Stimulated activated CD8-positive, alpha-beta memory T cell treated with anti-CD3 and anti-CD28 coated beads, Interleukin-7, amount 100 ng/mL, for 4 hours (primary cell): ENCODE results near the gene S1PR1.

ENCODE experiments used
- DNase-seq, 2 donors: peaks; one replicate each; pipeline ENCODE4 v3.0.0-alpha.2; 2020; ENCODE audit warnings: low read depth in 2 of 2

The S1PR1 gene

DNA sequence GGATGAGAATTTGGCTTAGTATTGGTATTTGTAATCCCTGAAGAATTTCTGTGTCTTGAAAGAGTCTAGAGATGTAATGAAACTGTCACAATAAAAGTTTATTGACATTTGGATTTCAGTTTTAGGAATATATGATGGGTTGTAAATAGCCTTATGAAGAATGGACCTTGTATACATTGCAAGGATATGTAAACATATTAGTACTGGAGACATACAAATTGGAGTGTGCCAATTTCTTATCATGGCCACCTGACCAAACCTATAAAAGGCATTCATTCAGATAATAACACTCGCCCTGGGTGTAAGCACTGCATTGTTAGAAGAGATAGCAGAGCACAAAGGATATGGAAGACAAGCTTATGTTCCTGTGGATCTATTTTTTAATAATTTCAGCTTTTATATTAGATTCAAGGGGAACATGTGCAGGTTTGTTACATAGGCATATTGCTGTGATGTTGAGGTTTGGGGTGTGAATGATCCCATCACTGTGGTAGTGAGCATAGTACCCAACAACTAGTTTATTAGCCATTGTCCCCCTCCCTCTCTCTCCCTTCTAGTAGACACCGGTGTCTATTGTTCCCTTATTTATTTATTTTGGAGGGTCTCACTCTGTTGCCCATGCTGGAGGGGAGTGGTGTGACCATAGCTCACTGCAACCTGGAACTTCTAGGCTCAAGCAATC is 8.6 kb downstream of the S1PR1 start:
- DNase-seq = no peak

DNA sequence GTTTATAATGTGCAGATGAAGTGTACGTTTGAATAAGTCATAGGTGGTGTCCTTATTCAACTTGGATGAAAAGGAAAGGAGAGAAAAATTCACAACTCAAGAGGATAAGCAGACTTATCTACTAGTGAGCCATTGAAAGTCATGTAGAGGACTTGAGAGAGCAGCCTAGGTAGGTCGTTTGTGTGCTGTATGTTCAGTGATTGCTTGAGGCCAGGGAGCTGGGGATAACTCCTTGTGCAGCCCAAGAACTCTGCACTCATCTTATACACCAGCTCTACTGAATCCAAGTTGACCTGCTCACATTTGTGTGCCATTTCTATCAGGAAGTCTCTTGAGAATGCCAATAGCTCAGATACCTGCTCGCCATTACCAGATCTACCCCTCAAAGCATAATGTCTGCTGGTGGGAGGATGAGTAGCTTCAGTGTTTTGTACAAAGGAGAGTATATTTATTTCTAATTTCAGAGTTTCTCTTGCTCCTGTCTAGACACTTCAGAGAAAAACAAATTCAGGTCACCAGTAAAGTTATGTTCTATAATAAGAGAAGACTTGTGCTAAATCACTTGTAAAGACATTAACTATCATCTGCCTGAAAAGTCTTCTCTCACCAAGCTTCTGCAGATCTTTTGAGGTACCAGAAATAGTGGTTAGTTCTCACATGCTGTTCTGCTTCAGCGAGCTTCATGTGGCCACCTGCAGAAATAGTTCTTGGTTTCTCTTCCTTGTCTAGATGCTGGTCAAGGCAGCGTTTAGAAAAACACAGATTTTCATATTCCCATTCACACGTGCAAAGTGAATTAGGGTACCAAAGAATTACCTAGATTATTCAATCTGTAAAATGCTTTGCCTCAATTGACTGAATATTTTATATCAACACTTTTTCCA is 10.8 kb downstream of the S1PR1 start:
- DNase-seq = no peak

DNA sequence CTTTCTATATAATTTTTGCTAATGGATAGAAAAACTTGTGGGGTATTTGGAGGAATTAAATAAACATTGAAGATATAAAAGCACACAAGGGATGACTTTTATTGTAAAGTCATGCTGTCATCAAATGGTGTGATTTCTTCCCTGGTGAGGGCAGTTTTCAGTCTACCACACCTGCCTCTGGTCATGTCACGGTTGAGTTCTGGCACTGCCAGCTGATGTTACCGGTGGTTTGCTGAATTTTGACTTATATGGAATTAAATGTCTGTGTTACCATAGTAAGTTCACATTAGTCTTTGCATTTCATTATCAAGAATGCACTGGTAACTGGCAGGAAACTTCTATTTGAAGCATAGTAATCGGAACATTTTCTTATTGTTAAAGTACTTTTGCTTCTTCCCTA is 13.4 kb downstream of the S1PR1 start:
- no peak for DNase-seq

DNA sequence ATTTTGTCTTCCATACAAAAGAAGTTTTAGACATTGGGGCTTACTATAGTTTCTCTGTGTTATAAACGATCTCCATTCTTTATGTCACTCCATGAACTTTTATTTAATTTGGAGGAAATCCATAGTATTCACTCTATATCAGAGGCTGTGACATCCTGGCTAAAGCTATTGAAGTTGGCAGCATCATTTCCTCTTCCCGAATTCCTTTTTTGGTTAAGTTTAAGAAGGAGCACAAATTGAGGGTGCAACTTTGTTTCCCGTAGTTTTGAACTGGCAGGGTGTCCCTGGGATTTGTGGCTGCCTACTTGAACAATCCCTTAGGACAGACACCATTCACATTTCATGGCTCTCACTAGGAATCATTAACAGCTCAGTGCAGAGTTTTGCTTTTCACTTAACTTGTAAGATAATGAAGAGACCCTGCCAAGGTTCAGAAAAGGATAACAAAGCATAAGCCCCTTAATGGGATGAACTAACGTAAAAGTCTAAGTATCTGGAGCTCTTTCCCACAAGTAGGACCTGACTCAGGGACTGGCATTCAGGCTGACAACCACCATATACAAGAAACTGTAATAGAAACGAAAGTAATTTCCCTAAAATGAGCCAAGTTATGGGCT is 13.9 kb downstream of the S1PR1 start:
- no peak for DNase-seq

DNA sequence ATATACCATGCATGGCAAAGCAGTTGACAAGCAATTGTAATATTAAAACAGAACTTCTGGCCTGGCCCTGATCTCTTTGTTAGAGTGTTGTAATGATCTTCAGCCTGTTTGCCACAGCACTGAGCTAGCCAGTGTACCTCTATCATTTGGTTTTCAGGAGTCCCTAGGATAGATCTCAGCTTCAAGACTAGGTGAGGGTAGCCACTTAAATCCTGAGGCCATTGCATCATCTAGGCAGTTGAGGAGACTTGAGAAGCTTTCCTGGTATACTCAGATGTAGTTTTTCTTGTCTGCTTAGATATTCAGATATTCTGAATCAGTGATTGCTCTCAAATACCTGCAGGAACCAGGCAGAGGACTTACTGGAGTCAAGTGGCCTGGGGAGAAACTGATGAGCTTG is 14.7 kb downstream of the S1PR1 start:
- no peak for DNase-seq

DNA sequence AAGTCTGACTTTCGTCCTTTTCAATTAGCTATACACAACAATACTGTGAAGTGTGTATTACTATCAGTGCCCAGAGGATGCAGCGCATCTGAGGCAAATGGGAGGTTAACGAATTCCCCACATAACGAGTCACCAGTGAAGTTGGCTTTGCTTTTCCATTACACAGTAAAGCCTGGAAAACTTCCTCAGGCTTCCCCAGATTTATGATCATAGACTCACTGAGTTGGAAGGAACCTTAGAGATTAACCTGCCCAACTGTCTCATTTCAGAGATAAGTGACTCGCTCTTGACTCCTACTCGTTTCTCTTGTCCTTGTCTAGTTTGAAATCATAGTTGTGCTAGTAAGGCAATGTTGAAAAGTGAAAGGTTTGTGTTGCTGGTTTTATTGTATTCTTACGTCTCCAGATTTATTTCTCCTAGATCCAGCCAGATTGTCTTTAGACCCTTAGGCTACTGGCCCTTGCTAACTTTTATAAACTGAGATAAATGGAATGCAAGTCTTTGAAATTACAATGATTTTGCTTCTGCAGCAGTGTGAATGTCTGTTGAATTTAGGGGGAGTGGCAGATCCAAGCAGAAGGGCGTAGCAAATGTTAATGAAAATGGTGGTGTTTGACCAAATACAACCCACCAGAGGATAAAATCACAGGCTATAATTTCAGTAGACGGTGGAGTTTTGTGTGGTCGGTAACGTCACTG is 17.3 kb downstream of the S1PR1 start:
- DNase-seq = no peak

DNA sequence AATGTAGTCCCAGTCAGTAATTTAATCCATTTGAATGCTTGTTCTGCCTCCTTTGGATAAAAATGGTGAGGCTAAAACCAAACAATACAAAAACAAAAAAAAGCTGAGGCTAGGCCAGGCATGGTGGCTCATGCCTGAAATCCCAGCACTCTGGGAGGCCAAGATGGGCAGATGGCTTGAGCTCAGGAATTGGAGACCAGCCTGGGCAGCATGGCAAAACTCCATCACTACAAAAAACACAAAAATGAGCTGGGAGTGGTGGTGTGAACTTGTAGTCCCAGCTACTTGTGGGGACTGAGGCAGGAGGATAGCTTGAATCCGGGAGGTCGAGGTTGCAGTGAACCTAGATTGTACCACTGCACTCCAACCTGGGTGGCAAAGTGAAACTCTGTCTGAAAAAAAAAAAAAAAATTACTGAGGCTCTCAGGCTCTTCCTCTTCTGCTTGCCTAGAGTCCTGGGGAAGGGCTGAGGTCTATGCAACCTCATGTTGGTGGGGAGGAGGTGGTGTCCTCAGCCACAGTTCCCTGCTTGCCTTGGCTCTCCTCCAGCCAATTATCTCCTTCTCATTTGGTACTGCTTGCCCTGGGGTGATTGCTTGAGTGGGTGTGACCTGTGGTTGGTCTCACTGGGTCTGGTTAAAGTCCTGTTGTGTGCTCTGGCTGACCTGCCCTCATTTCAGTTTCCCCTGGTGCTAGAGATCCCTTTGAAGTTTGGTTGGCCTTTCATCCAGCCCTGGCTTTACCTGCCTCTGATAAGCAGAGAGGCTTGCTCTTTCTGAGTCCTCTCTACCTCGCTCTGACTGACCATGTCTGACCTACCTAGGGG is 20.9 kb downstream of the S1PR1 start:
- no peak for DNase-seq

DNA sequence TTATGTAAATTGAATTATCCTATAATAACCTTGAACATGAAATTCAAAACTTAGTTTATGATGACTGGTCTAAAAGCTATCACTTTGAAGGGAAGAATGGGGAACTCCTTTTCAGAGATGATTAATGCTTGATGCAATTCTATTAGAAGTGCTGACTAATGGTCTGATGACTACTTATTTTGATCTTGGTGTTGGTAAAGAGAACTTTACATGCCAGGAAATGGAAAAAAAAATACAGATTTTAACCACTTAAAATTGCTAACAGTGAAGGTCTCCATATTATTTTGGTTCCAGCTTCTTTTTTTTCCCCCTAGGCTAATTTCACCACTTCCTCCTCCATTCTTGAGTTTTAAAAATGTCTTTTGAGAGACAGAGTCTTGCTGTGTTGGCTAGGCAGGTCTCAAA is 22.9 kb downstream of the S1PR1 start:
- no peak for DNase-seq

DNA sequence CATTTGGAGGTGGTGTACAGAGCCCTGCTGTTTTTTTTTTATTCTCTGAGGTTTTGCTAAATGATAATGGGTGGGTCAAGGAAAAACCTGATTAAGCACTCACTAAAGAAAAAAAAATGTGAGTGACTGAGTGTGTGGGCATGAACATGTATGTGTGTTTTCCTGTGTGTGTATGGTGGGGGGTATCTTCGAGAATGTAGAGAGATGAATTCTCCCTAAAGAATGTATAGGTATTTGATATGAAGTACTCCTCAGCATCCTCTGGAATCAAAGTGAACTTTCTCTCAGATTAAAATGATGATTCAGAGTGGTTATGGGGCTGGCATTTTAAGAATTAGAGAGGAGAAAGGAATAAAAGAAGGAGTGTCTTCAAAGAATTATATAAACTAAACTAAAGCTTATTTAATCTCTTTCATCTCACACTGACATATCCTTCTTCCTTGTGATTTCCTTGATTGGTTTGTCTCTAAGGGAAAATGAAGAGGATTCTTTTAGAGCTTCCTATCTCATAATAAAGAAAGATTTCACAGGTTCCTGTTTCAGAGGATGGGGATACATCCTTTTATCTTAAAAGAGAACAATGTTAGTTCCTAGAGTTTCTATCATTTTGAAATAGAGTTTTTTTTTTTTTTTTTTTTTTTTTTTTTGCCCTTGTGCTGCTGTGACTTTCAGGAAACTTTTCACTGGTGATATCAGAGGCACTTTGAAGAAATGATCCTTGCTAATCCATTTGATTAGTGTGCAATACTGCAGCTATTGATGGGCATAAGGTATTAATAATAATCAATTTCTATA is 23.9 kb downstream of the S1PR1 start:
- no peak for DNase-seq

DNA sequence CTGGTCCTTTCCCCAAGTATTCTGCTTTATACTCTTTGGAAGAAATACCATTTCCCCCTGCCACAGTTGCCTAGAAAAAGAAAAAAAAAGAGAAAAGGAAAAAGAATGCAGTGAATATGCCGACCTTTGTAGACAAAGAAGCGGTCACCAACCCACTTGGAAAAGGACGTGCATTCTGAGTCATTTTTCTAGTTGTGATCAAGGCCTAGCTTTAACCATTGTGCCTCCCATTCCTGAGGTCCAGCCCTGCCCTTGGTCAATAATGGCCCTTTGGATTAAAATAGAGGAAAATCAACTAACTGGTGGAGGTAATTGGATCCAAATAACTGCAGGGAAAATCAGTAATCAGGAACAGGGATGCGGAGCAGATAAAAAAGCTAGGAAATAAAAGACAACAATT is 24.8 kb downstream of the S1PR1 start:
- DNase-seq = no peak

DNA sequence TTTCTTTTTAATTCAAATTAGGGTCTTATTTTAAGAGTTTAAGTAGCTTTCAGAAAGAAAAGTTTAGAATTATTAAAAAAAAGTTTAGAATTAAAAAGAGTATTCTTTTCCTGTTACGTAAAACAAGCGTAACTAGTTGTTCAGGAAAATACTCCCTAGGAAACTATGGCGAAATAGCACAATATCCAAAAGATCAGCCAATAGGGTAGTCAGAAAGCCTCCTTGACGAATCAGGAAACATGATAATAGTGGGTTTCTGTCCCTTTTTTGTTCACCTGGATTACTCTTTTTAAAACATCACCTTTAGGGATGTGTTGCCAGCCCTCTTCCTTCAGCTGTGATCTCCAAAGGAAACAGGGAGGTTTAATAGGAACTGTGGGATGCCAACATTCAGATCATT is 25.2 kb downstream of the S1PR1 start:
- no peak for DNase-seq

DNA sequence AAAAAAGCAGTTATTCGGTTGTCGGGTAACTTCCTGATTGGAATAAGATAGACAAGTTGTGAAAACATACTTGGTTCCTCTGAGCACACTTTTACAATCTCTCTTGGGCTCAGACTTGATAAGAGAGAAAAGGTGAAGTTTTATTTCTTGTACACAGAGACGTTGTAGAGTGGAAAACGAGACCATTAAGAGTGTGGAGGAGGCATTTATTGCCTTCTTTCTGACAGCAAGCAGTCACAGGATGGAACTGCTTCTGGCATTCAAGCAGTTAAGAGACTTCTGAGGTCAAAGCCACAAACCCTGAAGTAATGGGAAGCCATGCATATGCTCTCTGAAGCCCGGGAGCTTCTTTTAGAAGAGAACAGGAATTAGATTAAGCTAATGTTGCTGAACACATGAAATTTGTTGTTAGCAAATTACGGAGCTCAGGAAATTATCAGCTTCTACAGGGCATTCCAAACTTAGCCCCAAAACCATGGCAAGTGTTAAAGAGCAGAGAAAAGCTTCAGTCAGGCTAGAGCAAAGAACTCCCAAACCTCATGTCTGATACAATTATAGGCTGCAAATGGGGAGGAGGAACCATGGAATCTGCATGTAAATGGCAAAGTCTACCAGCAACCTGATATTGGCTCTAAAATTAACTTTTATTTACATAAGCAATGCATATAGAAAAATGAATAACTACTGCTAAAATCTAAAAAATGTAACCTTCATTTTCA is 26.0 kb downstream of the S1PR1 start:
- DNase-seq = no peak

DNA sequence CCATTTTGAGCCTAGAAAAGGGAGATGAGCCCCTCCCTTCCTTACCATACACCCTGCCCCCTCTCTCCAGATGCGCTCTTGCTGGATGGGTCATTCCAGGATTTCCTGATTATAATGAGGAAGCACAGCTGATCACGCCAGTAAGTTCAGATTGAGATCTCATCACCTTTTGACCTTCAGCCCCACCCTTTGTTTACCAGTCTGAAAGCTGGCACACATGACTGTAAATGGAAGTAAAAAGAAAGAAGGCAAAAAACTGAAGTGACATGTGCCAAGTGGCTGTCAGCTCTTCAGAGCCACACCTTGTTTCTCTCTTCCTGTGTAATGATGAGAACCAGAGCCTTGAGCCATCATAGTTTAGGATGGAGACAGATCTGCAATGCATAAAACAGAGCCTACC is 27.9 kb downstream of the S1PR1 start:
- no peak for DNase-seq

DNA sequence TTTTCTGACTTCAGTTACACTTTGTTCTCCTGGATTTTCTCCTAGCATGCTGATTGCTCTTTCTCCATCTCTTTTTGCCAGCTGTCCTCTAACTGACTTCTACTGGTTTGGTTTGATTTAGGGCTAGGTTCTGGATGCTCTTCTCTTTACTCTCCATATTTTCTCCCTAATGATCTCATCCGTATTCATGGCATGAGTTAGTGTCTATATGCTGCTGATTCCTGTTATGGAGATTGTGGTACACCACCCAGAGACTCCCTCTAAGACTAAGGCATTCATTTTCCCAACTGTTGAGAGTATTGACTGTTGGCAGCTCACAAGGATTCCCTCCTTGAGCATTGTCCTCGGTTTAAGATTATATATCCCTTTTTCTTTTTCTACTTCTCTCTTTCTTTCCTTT is 28.9 kb downstream of the S1PR1 start:
- no peak for DNase-seq

DNA sequence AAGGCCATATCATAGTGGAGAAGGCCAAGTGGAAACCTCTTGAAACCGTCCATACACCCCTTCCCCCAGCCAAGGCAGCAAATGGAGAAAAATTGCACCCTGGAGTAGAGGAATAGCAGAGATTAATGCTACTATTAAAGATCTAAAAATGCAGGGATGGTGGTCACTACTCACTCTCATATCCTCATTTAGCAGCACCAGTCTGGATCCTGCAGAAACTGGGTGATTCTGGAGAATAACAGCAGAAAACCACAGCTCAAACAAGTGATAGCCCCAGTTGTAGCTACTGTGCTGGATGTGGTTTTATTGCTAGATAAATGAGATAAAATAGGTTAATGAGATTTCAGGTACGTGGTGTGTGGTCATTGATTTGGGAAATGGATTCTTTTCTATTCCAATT is 30.3 kb downstream of the S1PR1 start:
- no peak for DNase-seq

DNA sequence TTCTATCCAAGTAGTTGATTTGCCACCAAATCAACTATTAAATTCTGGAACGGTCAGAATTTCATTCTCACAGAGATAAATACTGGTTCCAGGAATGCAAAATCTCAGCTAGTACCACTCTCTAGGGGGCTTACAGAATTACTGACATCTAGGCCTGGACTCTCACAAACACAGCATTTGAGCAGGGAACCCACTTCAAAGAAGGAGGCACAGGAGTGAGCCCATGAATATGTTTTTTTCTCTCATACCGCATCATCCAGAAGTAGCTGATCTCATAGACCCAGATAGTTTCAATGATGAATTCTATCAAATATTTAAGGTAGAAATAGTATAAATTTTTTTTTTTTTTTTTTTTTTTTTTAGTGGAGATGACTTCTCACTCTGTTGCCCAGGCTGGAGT is 32.1 kb downstream of the S1PR1 start:
- no peak for DNase-seq

DNA sequence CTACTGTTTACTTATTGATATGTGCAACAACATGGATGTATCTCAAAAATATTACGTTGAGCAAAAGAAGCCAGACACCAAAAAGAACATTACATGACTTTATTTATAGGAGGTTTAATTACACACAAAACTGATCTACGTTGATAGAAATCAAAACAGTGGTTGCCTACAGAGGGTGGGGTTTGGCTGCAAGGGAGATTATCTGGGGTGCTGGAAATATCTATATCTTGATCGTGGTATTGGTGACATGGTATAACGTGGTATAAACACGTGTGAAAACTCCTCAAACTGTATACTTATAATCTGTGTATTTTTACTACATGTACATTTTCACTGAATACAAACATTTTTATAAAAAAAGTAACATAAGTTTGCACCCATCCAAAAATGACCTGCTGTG is 38.9 kb downstream of the S1PR1 start:
- no peak for DNase-seq

DNA sequence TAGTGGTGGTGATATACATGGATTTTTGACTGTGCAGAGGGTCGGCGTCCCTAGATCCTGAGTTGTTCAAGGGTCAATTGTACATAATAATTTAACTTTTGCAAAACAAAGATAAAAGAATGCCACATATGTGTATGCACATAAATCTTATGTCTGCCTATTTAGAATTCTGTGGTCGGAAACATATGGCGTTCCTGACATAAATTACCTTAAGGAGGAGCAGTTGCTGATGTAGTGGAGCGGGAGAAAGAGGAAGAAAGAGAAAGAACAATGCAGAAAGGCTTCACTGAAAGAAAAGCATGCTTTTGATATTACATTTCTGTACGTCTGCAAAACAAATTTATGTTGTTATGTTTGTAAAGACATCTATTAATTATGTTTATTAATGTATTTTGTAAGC is 40.0 kb downstream of the S1PR1 start:
- no peak for DNase-seq

DNA sequence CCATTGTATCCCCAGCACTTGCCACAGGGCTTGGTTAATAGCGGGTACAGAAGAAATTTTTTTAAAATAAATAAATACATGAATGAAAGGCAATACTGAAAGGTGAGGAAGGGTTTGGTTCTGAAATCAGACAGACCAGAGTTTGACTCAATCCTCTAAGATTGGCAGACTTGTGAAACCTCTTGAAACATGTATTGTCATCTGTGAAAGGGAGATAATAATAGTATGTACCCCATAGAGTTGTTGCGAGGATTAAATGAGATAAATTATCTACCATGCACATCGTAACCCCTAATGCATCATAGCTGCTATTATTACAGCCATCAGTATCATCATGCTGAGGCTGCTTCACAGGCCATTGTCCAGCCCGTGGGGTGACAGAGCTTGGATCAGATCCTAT is 41.4 kb downstream of the S1PR1 start:
- no peak for DNase-seq

DNA sequence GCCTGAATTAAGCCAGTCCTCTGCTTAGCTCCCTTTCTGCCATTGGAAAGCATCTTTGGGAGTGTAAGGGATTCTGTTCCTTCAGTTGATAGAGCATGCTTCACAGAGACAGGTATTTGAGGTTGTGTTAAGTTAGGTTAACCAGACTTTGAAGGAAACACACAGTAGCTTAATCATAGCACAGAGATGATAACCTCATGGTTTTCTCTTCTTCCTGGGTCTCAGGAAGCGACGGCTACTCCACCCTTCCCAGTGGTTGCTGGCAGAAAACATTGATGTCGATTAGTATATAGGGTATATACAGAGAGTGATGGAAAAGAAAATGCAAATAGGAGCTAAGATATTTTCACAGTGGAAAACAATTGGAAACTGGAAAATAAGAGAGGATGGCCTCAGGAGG is 42.0 kb downstream of the S1PR1 start:
- DNase-seq = no peak
